Glutamatergic neuron (in vitro differentiated cells): Measurements from ENCODE around the gene RTF1. TPM values are rescaled to one million over a fixed set of nuclear protein-coding genes. Genes with fewer than 3 reads are reported as not detected.

ENCODE experiments used
- DNase-seq: peaks from one replicate; pipeline ENCODE4 v3.0.0; 2022
- H3K27ac Mint-ChIP-seq: one replicate; pipeline ENCODE4 v1.8.0; 2020; ENCODE audit warnings: mild to moderate bottlenecking, mixed read lengths, inconsistent platforms; ENCODE audit not compliant: unreplicated experiment
- H3K27me3 Mint-ChIP-seq: one replicate; pipeline ENCODE4 v1.8.0; 2020; ENCODE audit warnings: mild to moderate bottlenecking, moderate library complexity, mixed read lengths, inconsistent platforms; ENCODE audit not compliant: unreplicated experiment
- H3K36me3 Mint-ChIP-seq: one replicate; pipeline ENCODE4 v1.8.0; 2020; ENCODE audit warnings: mild to moderate bottlenecking, mixed read lengths, inconsistent platforms; ENCODE audit not compliant: unreplicated experiment
- H3K4me1 Mint-ChIP-seq: one replicate; pipeline ENCODE4 v1.8.0; 2020; ENCODE audit warnings: mild to moderate bottlenecking, low read depth, mixed read lengths, inconsistent platforms; ENCODE audit not compliant: unreplicated experiment
- H3K4me3 Mint-ChIP-seq: one replicate; pipeline ENCODE4 v1.8.0; 2020; ENCODE audit warnings: mild to moderate bottlenecking, mixed read lengths, inconsistent platforms; ENCODE audit not compliant: unreplicated experiment
- H3K9me3 Mint-ChIP-seq: one replicate; pipeline ENCODE4 v1.8.0; 2020; ENCODE audit warnings: mild to moderate bottlenecking, moderate library complexity, mixed read lengths, inconsistent platforms; ENCODE audit not compliant: unreplicated experiment
- total RNA-seq: library from RNA; stranded (reverse); fragmentation: NEBNext Ultra II Directional; extraction: Animal tissue kit (Norgen Biotek cat#: 25700); gene quantifications from one replicate; pipeline ENCODE4 v1.2.1, GENCODE V29; 2021; ENCODE audit not compliant: unreplicated experiment
- TF ChIP-seq, protein P1 (sequence below): fragments of 200-600 bp; sonication (generic); IDR thresholded peaks from one replicate; pipeline ENCODE4 v1.5.0; 2021; ENCODE audit not compliant: partially characterized antibody, unreplicated experiment

The RTF1 gene
- total RNA-seq, 1 donor from 2014 or later = 66.4 TPM

DNA sequence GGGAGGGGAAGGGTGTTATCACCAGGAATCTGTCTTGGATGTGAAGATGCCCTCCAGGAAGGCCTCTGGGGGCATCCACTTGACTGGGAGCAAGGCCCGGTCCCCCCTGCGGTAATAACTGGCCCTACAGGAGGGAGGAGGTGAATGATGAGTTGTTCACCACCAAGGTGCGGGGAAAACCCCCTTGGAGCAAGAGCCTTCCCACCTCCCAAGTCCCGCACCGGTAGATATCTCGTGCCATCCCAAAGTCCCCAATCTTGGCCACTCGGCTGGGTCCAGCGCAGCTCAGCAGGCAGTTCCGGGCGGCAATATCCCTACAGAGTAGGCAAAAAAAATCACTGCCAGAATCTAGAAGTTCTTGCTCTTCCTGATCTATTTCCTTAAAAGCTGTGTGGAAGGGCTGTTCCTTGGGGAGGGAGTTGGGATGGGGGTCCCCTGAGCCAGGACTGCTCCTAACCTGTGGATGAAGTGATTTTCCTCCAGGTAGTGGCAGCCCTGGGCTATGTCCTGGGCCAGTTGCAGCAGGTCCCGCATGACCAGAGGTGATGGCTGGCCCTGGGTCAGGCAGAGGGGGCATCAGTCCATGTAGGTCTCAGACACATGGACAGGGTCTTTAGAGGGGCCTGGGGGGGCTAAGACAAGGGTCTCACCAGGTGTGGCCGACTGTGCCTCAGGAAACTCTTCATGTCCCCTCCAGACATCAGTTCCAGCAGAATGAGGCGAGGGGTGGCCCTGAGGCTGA, 88.0 kb downstream of the RTF1 start:
- peaks cover 9% of the 10 kb centered on the region for H3K9me3 Mint-ChIP-seq

DNA sequence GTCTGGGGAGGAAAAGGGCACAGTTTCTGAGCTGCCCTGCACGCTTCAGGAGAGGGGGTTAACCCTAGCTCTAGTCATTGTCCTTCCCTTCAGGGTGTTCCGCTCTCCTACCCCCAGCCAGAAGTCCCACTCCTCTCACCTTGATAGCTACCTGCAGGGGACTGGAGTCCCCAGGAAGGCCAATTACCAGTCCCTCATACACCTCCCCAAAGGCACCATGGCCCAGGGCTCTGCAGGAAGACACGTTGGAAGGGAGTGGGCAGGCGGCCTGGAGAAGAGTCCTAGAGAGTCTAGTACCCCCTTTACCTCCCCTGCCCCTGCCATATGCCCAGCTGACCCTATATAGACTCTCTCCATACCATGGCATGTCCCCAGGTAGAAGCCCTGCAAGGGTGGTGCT, 88.9 kb downstream of the RTF1 start:
- TF ChIP-seq, protein P1, sequence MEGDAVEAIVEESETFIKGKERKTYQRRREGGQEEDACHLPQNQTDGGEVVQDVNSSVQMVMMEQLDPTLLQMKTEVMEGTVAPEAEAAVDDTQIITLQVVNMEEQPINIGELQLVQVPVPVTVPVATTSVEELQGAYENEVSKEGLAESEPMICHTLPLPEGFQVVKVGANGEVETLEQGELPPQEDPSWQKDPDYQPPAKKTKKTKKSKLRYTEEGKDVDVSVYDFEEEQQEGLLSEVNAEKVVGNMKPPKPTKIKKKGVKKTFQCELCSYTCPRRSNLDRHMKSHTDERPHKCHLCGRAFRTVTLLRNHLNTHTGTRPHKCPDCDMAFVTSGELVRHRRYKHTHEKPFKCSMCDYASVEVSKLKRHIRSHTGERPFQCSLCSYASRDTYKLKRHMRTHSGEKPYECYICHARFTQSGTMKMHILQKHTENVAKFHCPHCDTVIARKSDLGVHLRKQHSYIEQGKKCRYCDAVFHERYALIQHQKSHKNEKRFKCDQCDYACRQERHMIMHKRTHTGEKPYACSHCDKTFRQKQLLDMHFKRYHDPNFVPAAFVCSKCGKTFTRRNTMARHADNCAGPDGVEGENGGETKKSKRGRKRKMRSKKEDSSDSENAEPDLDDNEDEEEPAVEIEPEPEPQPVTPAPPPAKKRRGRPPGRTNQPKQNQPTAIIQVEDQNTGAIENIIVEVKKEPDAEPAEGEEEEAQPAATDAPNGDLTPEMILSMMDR = no peak
- H3K27ac Mint-ChIP-seq = no peak overlapping the region
- no peak overlapping the region for H3K4me3 Mint-ChIP-seq
- peaks cover 10% of the 10 kb centered on the region for H3K9me3 Mint-ChIP-seq
- H3K27me3 Mint-ChIP-seq = peaks cover 33% of the 10 kb centered on the region
- H3K36me3 Mint-ChIP-seq = no peaks in the 10 kb centered on the region
- no peak for DNase-seq
- H3K4me1 Mint-ChIP-seq = no peaks in the 10 kb centered on the region

More for the DNA sequence above, 88.0 kb downstream of the RTF1 start:
- H3K36me3 Mint-ChIP-seq = no peaks in the 10 kb centered on the region
- H3K4me3 Mint-ChIP-seq = no peak overlapping the region
- peaks cover 26% of the 10 kb centered on the region for H3K27me3 Mint-ChIP-seq
- no peaks in the 10 kb centered on the region for H3K4me1 Mint-ChIP-seq
- TF ChIP-seq, protein P1 = no peak
- DNase-seq = no peak
- H3K27ac Mint-ChIP-seq = no peak overlapping the region

DNA sequence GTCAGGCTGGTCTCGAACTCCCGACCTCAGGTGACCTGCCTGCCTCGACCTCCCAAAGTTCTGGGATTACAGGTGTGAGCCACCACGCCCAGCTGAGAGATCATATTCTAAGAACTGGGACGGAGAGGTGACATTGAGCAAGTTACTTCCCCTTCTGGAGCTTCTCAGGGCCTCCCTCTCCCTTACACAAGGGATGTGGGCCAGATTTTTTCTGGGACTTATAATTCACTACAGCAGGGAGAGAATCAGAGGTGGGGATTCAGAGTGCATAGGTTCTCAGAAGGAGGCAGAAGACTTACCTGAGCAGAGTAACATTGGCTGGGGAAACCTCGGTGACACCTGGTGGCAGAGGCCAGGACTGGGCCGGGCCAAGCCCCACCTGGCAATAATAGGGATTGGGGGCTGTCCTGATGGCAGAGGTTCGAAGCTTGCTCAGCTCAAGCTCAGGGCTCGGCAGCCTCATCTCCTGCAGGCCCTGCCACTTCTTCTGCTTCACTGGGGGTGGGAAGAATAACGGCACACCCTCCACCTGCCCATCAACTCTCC, 90.0 kb downstream of the RTF1 start:
- H3K4me1 Mint-ChIP-seq = no peaks in the 10 kb centered on the region
- H3K27me3 Mint-ChIP-seq = peaks cover 31% of the 10 kb centered on the region

DNA sequence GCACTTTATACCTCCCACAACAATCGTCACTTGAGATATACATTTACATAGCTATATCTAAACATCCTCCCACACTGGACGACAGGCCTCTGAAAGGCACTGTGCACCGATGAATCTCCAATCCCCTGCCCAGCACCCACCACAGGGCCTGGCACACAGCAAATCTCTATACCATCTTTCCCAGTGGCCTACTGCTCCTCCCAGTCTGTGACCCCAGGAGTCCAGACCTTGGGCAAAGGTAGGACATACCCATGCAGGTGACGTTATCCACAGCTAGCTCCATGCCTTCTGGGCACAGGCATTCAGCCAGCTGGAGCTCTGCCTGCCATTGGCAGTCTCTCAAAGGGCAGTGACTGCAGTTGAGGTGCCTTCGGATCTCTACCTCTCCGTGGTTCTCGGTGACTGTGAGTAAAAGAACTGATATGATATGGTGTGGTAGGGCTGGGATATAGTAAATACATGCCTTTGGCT, 91.0 kb downstream of the RTF1 start:
- TF ChIP-seq, protein P1 = no peak
- Mint-ChIP-seq H3K27me3 (peaks cover 33% of the 10 kb centered on the region), H3K4me1 (no peaks in the 10 kb centered on the region), H3K27ac (no peak overlapping the region), H3K9me3 (peaks cover 7% of the 10 kb centered on the region), H3K36me3 (no peaks in the 10 kb centered on the region), H3K4me3 (no peak overlapping the region)
- DNase-seq = no peak

More for the DNA sequence above, 90.0 kb downstream of the RTF1 start:
- Mint-ChIP-seq H3K9me3 (peaks cover 7% of the 10 kb centered on the region), H3K4me3 (no peak overlapping the region), H3K27ac (no peak overlapping the region), H3K36me3 (no peaks in the 10 kb centered on the region)
- TF ChIP-seq, protein P1 = no peak
- DNase-seq = no peak

DNA sequence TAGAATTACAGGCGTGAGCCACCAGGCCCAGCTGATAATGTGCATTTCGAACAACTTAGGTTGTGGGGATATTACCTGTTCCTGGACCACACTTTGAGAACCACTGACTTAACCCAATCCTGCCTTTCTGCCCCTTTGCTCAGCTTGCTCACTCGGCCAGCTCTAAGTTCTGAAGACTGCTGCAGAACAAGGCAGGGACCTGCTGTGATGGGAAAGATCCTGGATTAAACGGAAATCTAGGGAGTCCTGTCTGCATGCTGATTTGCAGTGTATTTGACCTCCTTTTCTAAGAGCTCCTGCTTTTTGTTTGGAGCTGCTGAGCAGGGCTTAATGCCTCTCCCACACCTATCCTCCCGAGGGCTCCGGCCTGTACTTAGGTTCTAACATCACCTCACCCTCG, 93.8 kb downstream of the RTF1 start:
- H3K4me3 Mint-ChIP-seq = no peak overlapping the region
- no peak for DNase-seq
- peaks cover 26% of the 10 kb centered on the region for H3K27me3 Mint-ChIP-seq

More for the DNA sequence above, 93.8 kb downstream of the RTF1 start:
- H3K9me3 Mint-ChIP-seq = peaks cover 6% of the 10 kb centered on the region
- no peaks in the 10 kb centered on the region for H3K36me3 Mint-ChIP-seq
- H3K27ac Mint-ChIP-seq = no peak overlapping the region
- TF ChIP-seq, protein P1 = no peak
- H3K4me1 Mint-ChIP-seq = no peaks in the 10 kb centered on the region
